ENCODE data around the gene ZNF423.

Gene ZNF423

GRCh38 chr16:49723310-49723709 is 132.6 kb downstream of the ZNF423 start:
- H3K4me3 ChIP-seq (ENCODE audit: low read length) = no peak overlapping the region
- H3K4me1 ChIP-seq (ENCODE audit: insufficient read depth, low read length) = 0 out of 2 replicates have a peak, but pooled peaks cover 2% of the 10 kb centered on the region
- H3K27me3 ChIP-seq (ENCODE audit: insufficient read depth, low read length) = no peaks in the 10 kb centered on the region
- WGBS = 100% methylated on average over 1 of the region's 1 CpG
- H3K36me3 ChIP-seq (ENCODE audit: insufficient read depth, low read length) = peaks cover 3% of the 10 kb centered on the region; the same call in 1 of the 2 replicates
- H3K9me3 ChIP-seq (ENCODE audit: insufficient read depth, low read depth, low read length) = no peaks in the 10 kb centered on the region
- no peak overlapping the region for H3K27ac ChIP-seq (ENCODE audit: low read depth, low read length)
- no peak overlapping the region for H3K9ac ChIP-seq (ENCODE audit: low read depth, low read length)

GRCh38 chr16:49720225-49720624 is 135.7 kb downstream of the ZNF423 start:
- Histone ChIP-seq H3K9me3 (ENCODE audit: insufficient read depth, low read depth, low read length) (no peaks in the 10 kb centered on the region), H3K27me3 (ENCODE audit: insufficient read depth, low read length) (no peaks in the 10 kb centered on the region), H3K27ac (ENCODE audit: low read depth, low read length) (no peak overlapping the region), H3K9ac (ENCODE audit: low read depth, low read length) (no peak overlapping the region), H3K36me3 (ENCODE audit: insufficient read depth, low read length) (peaks cover 5% of the 10 kb centered on the region; the same call in 1 of the 2 replicates), H3K4me1 (ENCODE audit: insufficient read depth, low read length) (0 out of 2 replicates have a peak, but pooled peaks cover 2% of the 10 kb centered on the region), H3K4me3 (ENCODE audit: low read length) (no peak overlapping the region)
- WGBS = 88% methylated on average over 3 of the region's 3 CpGs

- WGBS = 92% methylated on average over 4 of the region's 4 CpGs
- no peak overlapping the region for H3K27ac ChIP-seq (ENCODE audit: low read depth, low read length)
- H3K4me3 ChIP-seq (ENCODE audit: low read length) = no peak overlapping the region
- H3K27me3 ChIP-seq (ENCODE audit: insufficient read depth, low read length) = no peaks in the 10 kb centered on the region
- no peak overlapping the region for H3K9ac ChIP-seq (ENCODE audit: low read depth, low read length)
- peaks cover 5% of the 10 kb centered on the region; the same call in 1 of the 2 replicates for H3K36me3 ChIP-seq (ENCODE audit: insufficient read depth, low read length)
- H3K4me1 ChIP-seq (ENCODE audit: insufficient read depth, low read length) = peaks cover 6% of the 10 kb centered on the region; the same call in 1 of the 2 replicates
- H3K9me3 ChIP-seq (ENCODE audit: insufficient read depth, low read depth, low read length) = no peaks in the 10 kb centered on the region
Observed at GRCh38 chr16:49717689-49718088, 138.2 kb downstream of the ZNF423 start.

- Histone ChIP-seq H3K4me1 (ENCODE audit: insufficient read depth, low read length) (peaks cover 6% of the 10 kb centered on the region; the same call in 1 of the 2 replicates), H3K27me3 (ENCODE audit: insufficient read depth, low read length) (no peaks in the 10 kb centered on the region), H3K9ac (ENCODE audit: low read depth, low read length) (no peak overlapping the region), H3K9me3 (ENCODE audit: insufficient read depth, low read depth, low read length) (no peaks in the 10 kb centered on the region), H3K4me3 (ENCODE audit: low read length) (no peak overlapping the region), H3K36me3 (ENCODE audit: insufficient read depth, low read length) (peaks cover 5% of the 10 kb centered on the region; the same call in 1 of the 2 replicates), H3K27ac (ENCODE audit: low read depth, low read length) (no peak overlapping the region)
- 94% methylated on average over 12 of the region's 12 CpGs for WGBS
Observed at GRCh38 chr16:49716339-49716934, 139.5 kb downstream of the ZNF423 start.

DNA sequence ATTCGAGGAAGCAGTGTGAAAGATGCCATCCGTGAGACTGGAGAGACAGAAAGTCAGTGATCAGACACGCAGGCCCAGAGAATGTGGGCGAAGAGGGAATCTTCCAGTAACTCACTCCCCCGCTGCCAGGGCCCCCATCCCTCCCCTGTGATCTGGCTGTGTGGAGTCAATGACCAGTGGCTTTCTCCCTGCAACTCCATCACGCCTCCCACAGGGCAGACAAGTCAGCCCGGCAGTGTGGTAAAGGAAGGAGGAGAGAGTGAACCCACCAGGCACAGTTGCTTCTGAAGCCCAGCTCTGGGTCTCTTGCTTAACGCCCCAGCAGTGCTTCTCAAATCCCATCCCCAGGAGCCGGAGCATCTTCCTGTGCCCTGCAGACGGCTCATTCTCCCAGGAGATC is 142.1 kb downstream of the ZNF423 start:
- 84% methylated on average over 9 of the region's 10 CpGs for WGBS
- no peak overlapping the region for H3K9ac ChIP-seq (ENCODE audit: low read depth, low read length)
- H3K4me3 ChIP-seq (ENCODE audit: low read length) = no peak overlapping the region
- peaks cover 5% of the 10 kb centered on the region; the same call in 1 of the 2 replicates for H3K36me3 ChIP-seq (ENCODE audit: insufficient read depth, low read length)
- peaks cover 14% of the 10 kb centered on the region for H3K4me1 ChIP-seq (ENCODE audit: insufficient read depth, low read length)
- H3K9me3 ChIP-seq (ENCODE audit: insufficient read depth, low read depth, low read length) = no peaks in the 10 kb centered on the region
- H3K27ac ChIP-seq (ENCODE audit: low read depth, low read length) = no peak overlapping the region
- H3K27me3 ChIP-seq (ENCODE audit: insufficient read depth, low read length) = no peaks in the 10 kb centered on the region

- H3K9me3 ChIP-seq (ENCODE audit: insufficient read depth, low read depth, low read length) = no peaks in the 10 kb centered on the region
- no peaks in the 10 kb centered on the region for H3K36me3 ChIP-seq (ENCODE audit: insufficient read depth, low read length)
- H3K27me3 ChIP-seq (ENCODE audit: insufficient read depth, low read length) = no peaks in the 10 kb centered on the region
- H3K27ac ChIP-seq (ENCODE audit: low read depth, low read length) = no peak overlapping the region
- H3K9ac ChIP-seq (ENCODE audit: low read depth, low read length) = no peak overlapping the region
- H3K4me1 ChIP-seq (ENCODE audit: insufficient read depth, low read length) = peaks cover 17% of the 10 kb centered on the region
- WGBS = 93% methylated on average over 16 of the region's 16 CpGs
- H3K4me3 ChIP-seq (ENCODE audit: low read length) = no peak overlapping the region
Observed at GRCh38 chr16:49712542-49712941, 143.4 kb downstream of the ZNF423 start.

GRCh38 chr16:49712106-49712505 is 143.8 kb downstream of the ZNF423 start:
- no peak overlapping the region for H3K9ac ChIP-seq (ENCODE audit: low read depth, low read length)
- no peaks in the 10 kb centered on the region for H3K27me3 ChIP-seq (ENCODE audit: insufficient read depth, low read length)
- WGBS = 94% methylated on average over 8 of the region's 9 CpGs
- no peaks in the 10 kb centered on the region for H3K36me3 ChIP-seq (ENCODE audit: insufficient read depth, low read length)
- H3K4me3 ChIP-seq (ENCODE audit: low read length) = no peak overlapping the region
- H3K4me1 ChIP-seq (ENCODE audit: insufficient read depth, low read length) = peaks cover 17% of the 10 kb centered on the region
- no peaks in the 10 kb centered on the region for H3K9me3 ChIP-seq (ENCODE audit: insufficient read depth, low read depth, low read length)
- no peak overlapping the region for H3K27ac ChIP-seq (ENCODE audit: low read depth, low read length)

DNA sequence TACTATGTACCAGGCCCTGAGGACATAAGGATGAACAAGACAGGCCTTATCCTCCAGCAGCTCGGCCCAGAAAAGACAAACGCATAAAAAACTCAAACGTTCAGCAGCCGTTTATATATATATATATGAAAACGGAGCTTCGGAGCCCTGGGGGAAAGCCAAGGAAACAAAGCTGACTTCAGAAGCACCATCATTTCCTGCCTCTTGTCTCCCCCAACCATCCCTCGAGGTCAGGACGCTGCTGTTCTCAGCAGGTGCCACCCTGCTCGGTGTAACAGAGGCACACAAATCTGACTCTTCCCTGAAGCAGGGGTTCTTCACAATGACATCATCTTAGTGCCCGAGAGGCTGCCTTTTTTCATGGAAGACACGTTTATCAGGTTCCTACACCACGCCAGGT is 146.9 kb downstream of the ZNF423 start:
- Histone ChIP-seq H3K27me3 (ENCODE audit: insufficient read depth, low read length) (no peaks in the 10 kb centered on the region), H3K27ac (ENCODE audit: low read depth, low read length) (no peak overlapping the region), H3K4me3 (ENCODE audit: low read length) (no peak overlapping the region), H3K9me3 (ENCODE audit: insufficient read depth, low read depth, low read length) (no peaks in the 10 kb centered on the region), H3K36me3 (ENCODE audit: insufficient read depth, low read length) (no peaks in the 10 kb centered on the region), H3K9ac (ENCODE audit: low read depth, low read length) (no peak overlapping the region), H3K4me1 (ENCODE audit: insufficient read depth, low read length) (peaks cover 29% of the 10 kb centered on the region)
- WGBS = 67% methylated on average over 12 of the region's 12 CpGs

DNA sequence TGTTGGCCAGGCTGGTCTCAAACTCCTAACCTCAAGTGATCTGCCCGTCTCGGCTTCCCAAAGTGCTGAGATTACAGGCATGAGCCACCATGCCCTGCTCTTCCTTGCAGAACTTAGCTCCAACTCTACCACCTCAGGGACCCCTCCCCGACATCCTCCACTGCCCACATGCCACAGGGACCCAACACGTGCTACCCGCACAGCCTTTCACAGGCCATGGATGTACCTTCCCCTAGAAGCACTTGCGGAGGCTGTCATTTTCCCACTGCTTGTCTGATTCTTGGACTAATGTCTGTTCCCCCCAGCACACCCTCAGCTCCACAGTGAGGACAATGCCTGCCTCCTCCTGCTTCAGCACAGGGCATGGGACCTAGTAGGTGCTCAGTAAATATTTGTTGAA is 147.4 kb downstream of the ZNF423 start:
- Histone ChIP-seq H3K4me1 (ENCODE audit: insufficient read depth, low read length) (peaks cover 31% of the 10 kb centered on the region), H3K9me3 (ENCODE audit: insufficient read depth, low read depth, low read length) (no peaks in the 10 kb centered on the region), H3K36me3 (ENCODE audit: insufficient read depth, low read length) (no peaks in the 10 kb centered on the region), H3K27me3 (ENCODE audit: insufficient read depth, low read length) (no peaks in the 10 kb centered on the region), H3K27ac (ENCODE audit: low read depth, low read length) (no peak overlapping the region; the same call in 1 of the 2 replicates), H3K9ac (ENCODE audit: low read depth, low read length) (no peak overlapping the region), H3K4me3 (ENCODE audit: low read length) (no peak overlapping the region)
- 97% methylated on average over 6 of the region's 6 CpGs for WGBS

GRCh38 chr16:49706620-49707355 is 149.1 kb downstream of the ZNF423 start:
- 95% methylated on average over 11 of the region's 11 CpGs for WGBS
- no peaks in the 10 kb centered on the region for H3K9me3 ChIP-seq (ENCODE audit: insufficient read depth, low read depth, low read length)
- no peak overlapping the region for H3K27ac ChIP-seq (ENCODE audit: low read depth, low read length)
- H3K27me3 ChIP-seq (ENCODE audit: insufficient read depth, low read length) = no peaks in the 10 kb centered on the region
- H3K4me3 ChIP-seq (ENCODE audit: low read length) = no peak overlapping the region
- no peak overlapping the region for H3K9ac ChIP-seq (ENCODE audit: low read depth, low read length)
- H3K36me3 ChIP-seq (ENCODE audit: insufficient read depth, low read length) = no peaks in the 10 kb centered on the region
- H3K4me1 ChIP-seq (ENCODE audit: insufficient read depth, low read length) = peaks cover 47% of the 10 kb centered on the region

- 84% methylated on average over 2 of the region's 2 CpGs for WGBS
- Histone ChIP-seq H3K36me3 (ENCODE audit: insufficient read depth, low read length) (no peaks in the 10 kb centered on the region), H3K4me3 (ENCODE audit: low read length) (no peak overlapping the region), H3K9ac (ENCODE audit: low read depth, low read length) (no peak overlapping the region), H3K9me3 (ENCODE audit: insufficient read depth, low read depth, low read length) (no peaks in the 10 kb centered on the region), H3K27ac (ENCODE audit: low read depth, low read length) (peak overlapping the region; percentile 97; the same call in 1 of the 2 replicates), H3K27me3 (ENCODE audit: insufficient read depth, low read length) (no peaks in the 10 kb centered on the region), H3K4me1 (ENCODE audit: insufficient read depth, low read length) (peaks cover 66% of the 10 kb centered on the region)
Observed at GRCh38 chr16:49704586-49705155, 151.2 kb downstream of the ZNF423 start.
